CD4-positive, alpha-beta T cell treated with Interleukin-17A for 1 hour (primary cell): ENCODE results near the gene PGLYRP2.

Experiments used
- DNase-seq: peaks from one replicate; pipeline ENCODE4 v3.0.0-alpha.2; 2020

The PGLYRP2 gene

DNA sequence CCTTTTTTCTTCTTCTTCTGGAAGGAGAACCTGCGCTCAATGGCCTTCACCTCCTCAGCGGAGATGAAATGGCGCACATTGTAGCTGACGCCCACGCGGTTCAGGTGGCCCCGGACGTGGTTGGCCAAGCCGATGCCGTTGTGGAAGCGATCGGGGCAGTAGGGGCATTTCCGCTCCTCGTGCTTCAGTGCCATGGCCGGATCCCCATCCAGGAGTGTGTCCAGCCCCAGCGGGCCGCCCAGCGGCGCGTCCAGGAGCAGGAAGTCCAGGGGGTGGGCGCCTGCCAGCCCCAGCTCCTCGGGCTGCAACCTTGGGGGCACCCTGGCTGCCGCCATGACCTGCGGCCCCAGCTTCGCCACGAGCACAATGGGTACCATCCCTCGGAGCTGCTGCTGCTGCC is 40.7 kb downstream of the PGLYRP2 start:
- DNase-seq: no peak

DNA sequence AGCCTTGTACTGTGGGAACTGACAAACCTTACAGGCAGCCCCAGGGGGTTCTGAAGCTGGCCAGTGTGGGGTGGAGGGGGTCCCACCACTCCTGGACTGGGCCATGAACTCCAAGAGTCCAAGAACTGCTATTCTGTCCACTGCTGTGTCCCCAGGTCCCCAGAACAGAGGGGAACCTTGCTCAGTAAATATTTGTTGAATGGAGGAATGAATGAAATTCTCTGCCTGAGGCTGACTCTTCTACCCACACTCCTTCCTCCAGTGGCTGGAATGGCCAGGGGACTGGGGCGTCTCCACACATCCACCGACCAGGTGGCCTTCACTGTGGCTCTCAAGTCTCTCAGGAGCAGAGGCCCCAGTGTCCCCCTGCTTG is 41.2 kb downstream of the PGLYRP2 start:
- no peak for DNase-seq

DNA sequence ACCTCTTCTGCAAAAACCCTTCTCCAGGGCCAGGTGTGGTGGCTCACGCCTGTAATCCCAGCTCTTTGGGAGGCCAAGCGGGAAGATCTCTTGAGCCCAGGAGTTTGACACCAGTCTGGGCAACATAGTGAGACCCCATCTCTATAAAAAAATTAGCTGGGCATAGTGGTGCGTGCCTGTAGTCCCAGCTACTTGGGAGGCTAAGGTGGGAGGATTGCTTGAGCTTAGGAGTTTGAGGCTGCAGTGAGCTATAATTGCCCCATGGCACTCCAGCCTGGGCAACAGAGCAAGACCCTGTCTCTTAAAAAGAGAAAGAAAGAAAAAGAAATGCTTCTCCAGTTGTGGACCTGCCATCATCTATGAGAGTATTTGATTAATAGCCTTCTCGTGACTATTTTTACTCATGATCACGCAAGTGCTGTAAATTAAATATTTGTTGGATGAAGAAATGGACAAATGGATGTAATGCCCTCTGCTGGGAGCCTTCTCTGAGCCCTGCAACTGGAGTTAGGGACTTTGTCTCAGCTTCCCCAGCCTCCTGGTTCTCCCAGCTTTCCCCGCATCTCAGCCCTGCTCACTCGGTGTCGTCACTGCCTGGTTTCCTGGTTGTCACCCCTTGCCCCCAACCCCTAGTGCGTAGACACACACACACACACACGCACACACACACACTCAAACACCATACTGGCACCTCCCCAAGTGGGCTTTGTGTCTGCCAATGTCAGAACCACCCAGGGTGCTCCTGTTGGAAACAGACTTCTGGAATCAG is 41.8 kb downstream of the PGLYRP2 start:
- no peak for DNase-seq

DNA sequence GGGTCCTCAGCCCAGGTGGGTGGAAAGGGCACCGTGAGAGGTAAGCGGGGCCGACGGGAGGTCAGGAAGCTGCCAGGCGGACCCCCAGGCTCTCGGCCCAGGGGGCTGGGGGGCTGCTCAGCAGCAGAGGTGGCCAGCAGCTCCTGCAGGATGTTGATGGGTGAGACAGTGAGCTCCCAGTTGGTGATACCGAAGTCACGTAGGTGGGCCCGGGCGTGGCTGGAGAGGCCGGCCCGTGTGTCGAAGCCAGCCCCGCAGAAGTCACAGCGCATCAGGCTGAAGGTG is 42.5 kb downstream of the PGLYRP2 start:
- DNase-seq: no peak

DNA sequence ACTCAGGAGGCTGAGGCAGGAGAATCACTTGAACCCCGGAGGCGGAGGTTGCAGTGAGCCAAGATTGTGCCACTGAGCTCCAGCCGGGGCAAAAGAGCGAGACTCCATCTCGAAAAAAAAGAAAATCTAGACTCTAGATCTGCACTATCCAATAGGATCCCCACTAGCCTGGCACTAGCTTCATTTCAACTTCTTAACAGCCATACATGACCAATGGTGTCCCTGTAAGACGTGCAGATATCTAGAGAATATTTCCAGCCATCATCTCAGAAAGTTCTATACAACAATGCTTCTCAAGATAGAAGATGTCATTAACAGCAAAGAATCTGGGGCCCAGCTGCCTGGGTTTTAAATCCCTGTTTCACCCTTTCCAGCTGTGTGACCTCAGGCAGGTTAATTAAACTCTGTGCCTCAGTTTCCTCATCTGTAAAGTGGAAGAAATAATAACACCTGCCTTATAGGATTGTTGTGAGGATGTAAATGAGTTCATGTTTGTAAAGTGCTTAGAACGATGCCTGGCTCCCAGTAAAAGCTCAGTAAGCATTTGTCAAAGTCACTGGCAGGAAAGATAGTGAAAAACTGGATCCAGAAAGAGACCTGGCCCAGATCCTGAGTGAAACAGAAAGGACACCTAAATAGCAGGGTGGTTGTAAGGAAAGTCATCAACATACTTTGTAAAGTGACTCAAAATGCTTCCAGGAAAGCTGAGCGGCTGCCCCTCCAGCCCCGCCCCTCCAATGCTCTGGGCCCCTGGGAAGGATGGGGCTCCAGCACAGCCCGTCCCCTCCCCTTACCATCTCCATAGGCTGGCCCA is 43.1 kb downstream of the PGLYRP2 start:
- no peak for DNase-seq

DNA sequence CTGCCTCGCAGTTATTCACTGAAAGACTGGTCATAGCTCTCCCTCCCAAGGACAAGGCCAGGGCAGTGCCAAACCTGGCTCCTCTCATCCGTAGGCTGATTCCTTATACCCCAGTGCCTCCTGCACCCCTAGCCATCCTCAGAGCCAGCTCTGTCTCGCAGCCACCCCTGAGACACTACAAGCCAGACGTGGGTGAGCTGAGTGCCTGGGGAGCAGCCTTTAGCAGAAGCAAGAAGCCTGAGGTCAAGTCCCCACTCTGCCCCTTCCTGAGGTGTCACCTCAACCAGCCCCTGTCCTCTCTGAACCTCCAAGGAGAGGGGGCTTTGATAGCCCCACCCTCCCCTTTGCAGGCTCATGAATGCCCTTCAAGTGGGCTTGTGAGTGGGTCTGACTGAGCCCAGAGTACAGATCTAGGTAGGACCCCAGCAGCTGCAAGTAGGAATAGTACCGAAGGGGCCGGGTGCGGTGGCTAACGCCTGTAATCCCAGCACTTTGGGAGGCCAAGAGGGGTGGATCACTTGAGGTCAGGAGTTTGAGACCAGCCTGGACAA is 45.7 kb downstream of the PGLYRP2 start:
- DNase-seq: no peak

DNA sequence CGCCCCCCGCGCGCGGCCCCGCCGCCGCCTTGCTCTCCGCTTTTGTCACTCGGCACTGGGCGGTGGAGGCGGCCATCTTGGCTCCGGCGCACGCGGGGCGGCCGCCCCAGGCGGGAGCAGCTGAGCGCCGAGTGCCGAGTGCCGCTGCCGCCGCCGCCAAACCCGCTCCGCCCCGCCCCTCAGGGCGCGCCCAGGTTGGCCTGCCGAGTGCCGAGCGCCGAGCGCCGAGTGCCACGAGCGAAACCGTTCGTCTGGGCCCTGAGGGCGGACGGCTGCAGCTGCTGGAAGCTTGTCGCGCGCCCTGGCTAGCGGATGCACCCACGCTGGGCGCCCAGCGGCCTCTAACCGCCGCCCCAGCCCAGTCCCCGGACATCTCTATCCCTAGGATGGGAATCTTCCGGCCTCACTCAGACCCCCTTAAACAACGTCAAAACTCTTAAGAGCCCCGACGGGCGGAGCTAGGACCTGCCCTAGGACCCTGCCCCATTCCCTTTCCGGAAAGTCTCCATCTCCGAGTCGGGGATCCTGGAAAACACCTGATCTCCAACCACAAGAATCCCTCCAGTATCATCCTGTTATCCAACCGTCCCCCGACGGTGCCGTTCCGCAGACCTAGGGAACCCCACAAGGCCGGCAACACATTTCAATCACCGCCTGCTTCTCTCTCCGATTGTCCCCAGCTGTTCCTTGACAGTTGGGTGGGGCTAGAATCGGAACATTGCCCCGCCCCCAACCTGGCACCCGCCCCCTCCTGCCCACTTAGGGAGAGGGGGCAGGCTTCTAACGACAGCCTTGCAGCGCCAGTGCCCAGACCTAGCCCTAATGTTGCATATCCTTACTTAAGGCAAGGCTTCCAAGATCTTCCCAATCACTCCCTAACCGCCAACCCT is 46.4 kb downstream of the PGLYRP2 start:
- DNase-seq: peak; percentile 92

GRCh38 chr19:15432018-15432494 is 47.2 kb downstream of the PGLYRP2 start:
- no peak for DNase-seq

DNA sequence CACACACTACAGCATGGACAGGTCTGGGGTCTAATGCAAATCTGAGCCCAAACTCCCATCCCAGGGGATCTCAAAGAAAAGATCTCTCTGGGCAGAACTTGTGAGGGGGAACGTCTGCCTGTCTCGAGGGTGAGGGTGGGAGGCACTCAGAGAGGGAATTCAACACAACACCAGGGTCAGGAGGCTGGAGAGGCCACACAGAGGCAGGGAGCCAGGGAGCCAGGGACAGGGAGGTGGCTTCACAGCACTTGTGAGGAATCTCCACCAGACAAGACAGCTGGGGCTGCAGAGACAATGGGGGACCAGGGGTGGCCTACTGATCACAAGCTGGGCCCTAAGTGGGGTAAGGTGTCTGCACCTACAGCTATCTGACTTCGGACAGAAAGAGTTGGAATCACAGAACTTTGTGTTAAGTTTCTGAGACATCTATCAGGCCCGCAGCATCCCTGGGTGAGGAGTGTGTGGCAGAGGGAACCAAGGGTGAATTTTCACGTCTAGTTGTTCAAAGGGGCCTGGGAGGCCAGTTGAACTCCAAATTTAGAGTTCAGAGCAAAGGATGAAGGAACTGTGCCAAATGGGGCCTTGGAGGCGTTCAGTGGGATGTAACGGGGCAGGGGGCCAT is 47.8 kb downstream of the PGLYRP2 start:
- DNase-seq: no peak

DNA sequence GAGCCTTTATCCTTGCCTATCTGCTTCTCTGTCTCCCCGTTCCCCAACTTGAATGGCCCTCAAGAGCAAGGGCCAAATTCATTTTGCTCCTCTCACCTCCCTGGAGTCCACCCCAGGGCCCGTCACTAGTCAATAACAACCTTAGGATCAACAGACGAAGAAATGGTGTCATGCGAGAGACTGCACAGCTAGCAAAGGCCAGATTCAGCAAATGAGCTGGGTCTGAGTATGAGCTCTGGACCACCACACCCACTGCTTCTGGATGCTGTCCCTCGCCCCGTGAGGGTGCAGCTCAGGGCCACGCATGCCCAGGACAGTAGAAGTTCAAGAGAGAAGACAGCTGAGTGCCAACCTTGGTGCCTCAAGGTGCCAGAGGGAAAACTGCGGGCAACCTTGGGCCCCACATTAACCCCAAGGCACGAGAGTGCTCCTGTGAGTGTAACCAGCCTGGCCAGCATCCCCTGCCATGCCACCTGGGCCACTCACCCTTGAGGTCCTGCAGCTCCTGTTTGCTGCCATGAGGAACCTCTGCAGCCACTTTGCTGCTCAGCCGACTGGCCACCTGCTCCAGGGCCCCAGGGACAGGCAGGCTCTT is 48.7 kb downstream of the PGLYRP2 start:
- DNase-seq: no peak

DNA sequence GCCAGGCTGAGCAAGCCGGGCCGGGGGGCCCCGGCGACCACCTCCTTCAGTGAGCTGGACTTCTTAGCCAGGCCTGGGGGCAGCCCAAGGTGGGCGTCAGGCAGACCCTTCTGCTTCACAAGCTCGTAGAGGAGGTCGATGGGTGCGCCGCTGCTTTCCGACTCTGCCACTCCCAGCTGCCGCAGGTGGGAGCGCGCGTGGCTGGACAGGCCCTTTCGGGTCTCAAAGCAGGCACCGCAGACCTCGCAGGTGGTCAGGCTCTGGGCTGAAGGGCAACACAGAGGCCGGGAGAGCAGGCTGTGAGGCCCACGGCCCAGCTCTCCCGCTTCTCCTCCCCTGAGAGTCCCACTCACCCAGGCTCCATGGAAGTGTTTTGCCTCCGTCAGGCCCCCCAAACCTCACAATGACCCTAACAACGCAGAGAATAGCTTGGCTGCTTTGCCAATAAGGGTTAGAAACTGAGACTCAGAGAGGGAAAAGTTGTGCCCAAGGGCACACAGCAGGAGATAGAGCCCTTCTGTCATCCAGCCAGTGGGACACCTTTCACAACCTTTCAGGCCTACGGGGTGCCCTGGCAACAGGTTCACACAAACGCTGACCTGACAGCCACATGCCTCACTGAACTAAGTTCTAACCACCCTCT is 49.4 kb downstream of the PGLYRP2 start:
- no peak for DNase-seq

DNA sequence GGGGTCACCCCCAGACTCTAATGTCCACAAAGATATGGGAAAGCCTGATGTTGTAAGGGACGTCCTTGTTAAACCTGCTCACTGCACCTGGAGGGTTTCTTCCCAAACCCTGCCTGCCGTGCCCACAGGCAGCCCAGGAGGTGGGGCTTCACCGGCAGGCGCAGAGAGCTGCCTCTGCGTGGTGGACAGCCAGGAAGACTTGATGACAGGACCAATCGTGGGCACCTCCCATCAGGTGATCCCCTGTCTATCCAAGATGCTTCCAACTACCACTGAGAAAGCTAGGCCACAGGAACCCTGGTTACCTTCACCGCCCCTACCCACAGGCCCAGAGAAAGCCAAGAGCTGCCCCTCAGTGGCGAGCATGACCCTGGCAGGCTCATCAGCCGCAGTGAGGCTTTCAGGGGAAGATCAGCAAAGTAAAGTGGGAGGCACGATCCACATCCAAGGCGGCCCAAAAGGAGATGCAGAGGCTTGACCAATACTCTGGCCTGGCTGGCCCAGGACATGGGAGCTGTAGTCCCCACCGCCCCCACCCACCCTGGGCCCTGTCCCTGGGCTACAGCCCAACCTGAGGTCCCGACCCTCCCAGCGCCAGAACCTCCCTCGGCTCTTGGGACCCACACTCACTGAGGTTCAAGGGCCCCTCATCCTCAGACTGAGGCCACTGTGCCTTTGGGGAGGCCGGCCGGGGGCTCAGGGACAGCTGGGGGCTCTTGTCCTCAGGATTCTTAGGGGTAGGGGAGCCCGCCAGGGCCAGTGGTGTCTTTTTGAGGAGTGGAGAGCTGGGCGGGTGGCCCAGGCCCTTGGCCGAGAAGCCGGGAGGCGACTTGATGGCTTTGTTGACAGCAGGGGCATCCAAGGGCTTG is 50.1 kb downstream of the PGLYRP2 start:
- DNase-seq: no peak

DNA sequence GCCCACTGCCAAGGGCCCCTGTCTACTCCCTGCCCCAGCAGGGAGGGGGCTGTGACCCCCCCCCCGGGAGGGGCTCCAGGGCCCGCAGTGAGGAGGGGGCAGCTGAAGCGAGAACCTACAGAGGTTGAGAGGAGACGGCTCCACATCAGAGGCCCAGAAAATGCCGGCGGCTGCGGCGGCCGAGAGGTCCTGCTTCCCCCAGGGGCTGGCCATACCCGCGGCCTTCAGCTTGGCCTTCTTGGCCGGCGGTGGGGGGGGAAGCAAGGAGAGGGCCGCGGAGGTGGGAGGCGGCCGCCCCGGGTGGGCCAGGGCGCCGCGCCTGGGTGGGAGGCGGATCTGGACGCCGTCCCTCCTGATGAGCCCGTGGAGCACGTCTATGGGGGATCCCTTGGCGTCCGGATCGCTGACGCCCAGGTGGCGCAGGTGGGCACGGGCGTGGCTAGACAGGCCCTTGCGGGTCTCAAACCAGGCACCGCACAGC is 51.3 kb downstream of the PGLYRP2 start:
- no peak for DNase-seq

GRCh38 chr19:15427350-15427700 is 52.0 kb downstream of the PGLYRP2 start:
- no peak for DNase-seq

GRCh38 chr19:15426485-15427349 is 52.6 kb downstream of the PGLYRP2 start:
- no peak for DNase-seq

DNA sequence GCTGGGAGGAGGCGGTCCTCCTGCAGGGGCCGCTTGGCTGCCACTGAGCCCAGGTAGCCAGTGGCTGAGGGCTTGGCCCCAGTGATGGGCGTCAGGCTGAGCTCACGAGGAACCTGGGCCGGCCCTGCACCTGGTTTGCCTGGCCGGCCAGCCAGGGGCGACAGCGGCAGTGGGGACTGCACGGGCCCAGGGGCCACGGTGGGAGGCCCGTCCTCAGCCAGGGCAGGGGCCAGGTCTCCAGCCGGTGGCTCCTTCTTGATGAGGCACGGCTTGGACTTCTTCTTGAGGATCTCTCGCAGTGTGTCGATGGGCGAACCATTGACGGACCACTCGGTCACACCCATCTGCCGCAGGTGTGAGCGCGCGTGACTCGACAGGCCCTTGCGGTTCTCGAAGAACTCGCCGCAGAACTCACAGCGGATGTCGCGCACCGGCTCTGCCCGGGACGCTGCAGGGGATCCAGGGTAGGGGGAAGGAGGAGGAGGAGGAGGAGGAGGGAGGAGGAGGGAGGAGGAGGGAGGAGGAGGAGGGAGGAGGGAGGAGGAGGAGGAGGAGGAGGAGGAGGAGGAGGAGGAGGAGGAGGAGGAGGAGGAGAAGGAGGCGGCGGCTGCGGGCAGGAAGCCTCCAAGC is 53.9 kb downstream of the PGLYRP2 start:
- DNase-seq: no peak

DNA sequence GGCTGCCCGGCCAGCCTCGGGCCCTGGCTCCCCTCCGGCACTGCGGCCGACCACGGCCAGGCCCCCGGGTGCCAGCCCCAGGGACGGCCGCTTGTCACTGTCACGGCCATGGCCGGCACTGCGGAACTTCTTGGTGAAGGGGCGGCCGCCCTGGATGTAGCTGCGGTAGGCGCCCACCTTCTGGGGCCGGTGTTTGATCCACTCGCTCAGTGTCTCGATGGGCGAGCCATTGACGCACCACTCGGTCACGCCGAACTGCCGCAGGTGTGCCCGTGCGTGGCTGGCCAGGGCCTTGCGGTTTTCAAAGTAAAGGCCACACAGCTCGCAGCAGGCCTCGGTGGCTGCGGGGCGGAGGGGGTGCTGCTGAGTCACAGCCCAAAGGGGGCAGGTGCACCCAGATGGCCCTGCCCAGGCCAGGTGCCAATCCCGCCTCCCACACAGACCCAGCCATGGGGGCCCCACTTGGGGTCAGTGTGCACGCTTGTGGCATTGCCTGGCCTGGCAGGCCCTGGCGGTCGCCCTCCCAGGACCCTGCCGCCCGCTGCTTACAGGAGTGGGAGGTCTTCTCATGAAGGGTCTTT is 54.5 kb downstream of the PGLYRP2 start:
- no peak for DNase-seq

- no peak for DNase-seq
Measured at GRCh38 chr19:15424121-15424520, 55.2 kb downstream of the PGLYRP2 start.

GRCh38 chr19:15423130-15423529 is 56.2 kb downstream of the PGLYRP2 start:
- no peak for DNase-seq
